ENCODE data around the gene PACRG.

Gene PACRG

GRCh38 chr6:162913206-162913605, 185.4 kb downstream of the PACRG start:
- DNase-seq (ENCODE audit: insufficient read length) (no peak), FAIRE-seq (no peak)
- no peak for TF ChIP-seq POLR2A (IDR thresholded peaks at IDR 0.05; ENCODE audit: low read depth, low read length)
- no peak for TF ChIP-seq POLR2AphosphoS5 (IDR thresholded peaks at IDR 0.05; ENCODE audit: low read depth, low read length)
- no peak for TF ChIP-seq TAF1 (IDR thresholded peaks at IDR 0.05; ENCODE audit: borderline replicate concordance, low read depth, low read length)

- TF ChIP-seq POLR2AphosphoS5 (IDR thresholded peaks at IDR 0.05; ENCODE audit: low read depth, low read length) = no peak
- no peak for TF ChIP-seq POLR2A (IDR thresholded peaks at IDR 0.05; ENCODE audit: low read depth, low read length)
- no peak for TF ChIP-seq TAF1 (IDR thresholded peaks at IDR 0.05; ENCODE audit: borderline replicate concordance, low read depth, low read length)
- DNase-seq (ENCODE audit: insufficient read length) = no peak
- no peak for FAIRE-seq
Measured at GRCh38 chr6:162917506-162917905, 189.7 kb downstream of the PACRG start.

GRCh38 chr6:162921062-162921461, 193.3 kb downstream of the PACRG start:
- no peak for TF ChIP-seq TAF1 (IDR thresholded peaks at IDR 0.05; ENCODE audit: borderline replicate concordance, low read depth, low read length)
- TF ChIP-seq POLR2A (IDR thresholded peaks at IDR 0.05; ENCODE audit: low read depth, low read length) = no peak
- no peak for TF ChIP-seq POLR2AphosphoS5 (IDR thresholded peaks at IDR 0.05; ENCODE audit: low read depth, low read length)
- no peak for DNase-seq (ENCODE audit: insufficient read length)
- FAIRE-seq = no peak

- DNase-seq (ENCODE audit: insufficient read length) = no peak
- TF ChIP-seq POLR2AphosphoS5 (IDR thresholded peaks at IDR 0.05; ENCODE audit: low read depth, low read length) (no peak), POLR2A (IDR thresholded peaks at IDR 0.05; ENCODE audit: low read depth, low read length) (no peak), TAF1 (IDR thresholded peaks at IDR 0.05; ENCODE audit: borderline replicate concordance, low read depth, low read length) (no peak)
- no peak for FAIRE-seq
Measured at GRCh38 chr6:162921510-162922040, 193.8 kb downstream of the PACRG start.

- DNase-seq (ENCODE audit: insufficient read length) (no peak), FAIRE-seq (no peak)
Measured at GRCh38 chr6:162922563-162923166, 194.9 kb downstream of the PACRG start.

GRCh38 chr6:162934844-162935243, 207.1 kb downstream of the PACRG start:
- no peak for FAIRE-seq
- TF ChIP-seq POLR2AphosphoS5 (IDR thresholded peaks at IDR 0.05; ENCODE audit: low read depth, low read length) (no peak), POLR2A (IDR thresholded peaks at IDR 0.05; ENCODE audit: low read depth, low read length) (no peak), TAF1 (IDR thresholded peaks at IDR 0.05; ENCODE audit: borderline replicate concordance, low read depth, low read length) (no peak)
- DNase-seq (ENCODE audit: insufficient read length) = no peak

More at GRCh38 chr6:162922563-162923166, 194.9 kb downstream of the PACRG start:
- TF ChIP-seq POLR2AphosphoS5 (IDR thresholded peaks at IDR 0.05; ENCODE audit: low read depth, low read length) = no peak
- no peak for TF ChIP-seq TAF1 (IDR thresholded peaks at IDR 0.05; ENCODE audit: borderline replicate concordance, low read depth, low read length)
- TF ChIP-seq POLR2A (IDR thresholded peaks at IDR 0.05; ENCODE audit: low read depth, low read length) = no peak

- TF ChIP-seq TAF1 (IDR thresholded peaks at IDR 0.05; ENCODE audit: borderline replicate concordance, low read depth, low read length) (no peak), POLR2AphosphoS5 (IDR thresholded peaks at IDR 0.05; ENCODE audit: low read depth, low read length) (no peak), POLR2A (IDR thresholded peaks at IDR 0.05; ENCODE audit: low read depth, low read length) (no peak)
- FAIRE-seq = no peak
- no peak for DNase-seq (ENCODE audit: insufficient read length)
Measured at GRCh38 chr6:162940426-162940825, 212.7 kb downstream of the PACRG start.

GRCh38 chr6:162941128-162941527, 213.4 kb downstream of the PACRG start:
- FAIRE-seq (no peak), DNase-seq (ENCODE audit: insufficient read length) (no peak)
- TF ChIP-seq POLR2AphosphoS5 (IDR thresholded peaks at IDR 0.05; ENCODE audit: low read depth, low read length) = no peak
- no peak for TF ChIP-seq TAF1 (IDR thresholded peaks at IDR 0.05; ENCODE audit: borderline replicate concordance, low read depth, low read length)
- TF ChIP-seq POLR2A (IDR thresholded peaks at IDR 0.05; ENCODE audit: low read depth, low read length) = no peak

- DNase-seq (ENCODE audit: insufficient read length) (no peak), FAIRE-seq (no peak)
- TF ChIP-seq TAF1 (IDR thresholded peaks at IDR 0.05; ENCODE audit: borderline replicate concordance, low read depth, low read length) = no peak
- no peak for TF ChIP-seq POLR2A (IDR thresholded peaks at IDR 0.05; ENCODE audit: low read depth, low read length)
Measured at GRCh38 chr6:162942866-162943265, 215.1 kb downstream of the PACRG start.

- no peak for FAIRE-seq
- no peak for DNase-seq (ENCODE audit: insufficient read length)
- no peak for TF ChIP-seq TAF1 (IDR thresholded peaks at IDR 0.05; ENCODE audit: borderline replicate concordance, low read depth, low read length)
Measured at GRCh38 chr6:162943369-162943768, 215.6 kb downstream of the PACRG start.

GRCh38 chr6:162951164-162951743, 223.5 kb downstream of the PACRG start:
- no peak for DNase-seq (ENCODE audit: insufficient read length)
- TF ChIP-seq POLR2AphosphoS5 (IDR thresholded peaks at IDR 0.05; ENCODE audit: low read depth, low read length) = no peak
- TF ChIP-seq POLR2A (IDR thresholded peaks at IDR 0.05; ENCODE audit: low read depth, low read length) = no peak
- no peak for TF ChIP-seq TAF1 (IDR thresholded peaks at IDR 0.05; ENCODE audit: borderline replicate concordance, low read depth, low read length)
- no peak for FAIRE-seq

GRCh38 chr6:162952423-162952822, 224.6 kb downstream of the PACRG start:
- TF ChIP-seq POLR2AphosphoS5 (IDR thresholded peaks at IDR 0.05; ENCODE audit: low read depth, low read length) = no peak
- TF ChIP-seq TAF1 (IDR thresholded peaks at IDR 0.05; ENCODE audit: borderline replicate concordance, low read depth, low read length) = no peak
- no peak for TF ChIP-seq POLR2A (IDR thresholded peaks at IDR 0.05; ENCODE audit: low read depth, low read length)
- FAIRE-seq (no peak), DNase-seq (ENCODE audit: insufficient read length) (no peak)

Measured in GM12892 (cell line).